Measurements from ENCODE around the gene MTUS2. TPM values are rescaled to one million over a fixed set of nuclear protein-coding genes. Genes with fewer than 3 reads are reported as not detected.
A peak's percentile ranks its signal among the peaks of the same experiment; 100 is the strongest.

Gene MTUS2
- total RNA-seq, 1 donor from 2014 or later, result 0.41 TPM

GRCh38 chr13:29436721-29437280 is 616.7 kb downstream of the MTUS2 start:
- DNase-seq (no peak), ATAC-seq (peak; percentile 33)
- Histone ChIP-seq H3K27ac (no peak overlapping the region), H3K27me3 (no peaks in the 10 kb centered on the region), H3K9me3 (no peaks in the 10 kb centered on the region), H3K36me3 (no peaks in the 10 kb centered on the region), H3K4me3 (no peak overlapping the region), H3K4me1 (peaks cover 6% of the 10 kb centered on the region)
- intact Hi-C loops (cut with DNase I), result no loop called here
- no peak for TF ChIP-seq CTCF (IDR thresholded peaks at IDR 0.05)

- Histone ChIP-seq H3K27ac (no peak overlapping the region), H3K4me3 (no peak overlapping the region)
- no peak for ATAC-seq
These were observed 618.6 kb downstream of the MTUS2 start for GRCh38 chr13:29438769-29439168.

DNA sequence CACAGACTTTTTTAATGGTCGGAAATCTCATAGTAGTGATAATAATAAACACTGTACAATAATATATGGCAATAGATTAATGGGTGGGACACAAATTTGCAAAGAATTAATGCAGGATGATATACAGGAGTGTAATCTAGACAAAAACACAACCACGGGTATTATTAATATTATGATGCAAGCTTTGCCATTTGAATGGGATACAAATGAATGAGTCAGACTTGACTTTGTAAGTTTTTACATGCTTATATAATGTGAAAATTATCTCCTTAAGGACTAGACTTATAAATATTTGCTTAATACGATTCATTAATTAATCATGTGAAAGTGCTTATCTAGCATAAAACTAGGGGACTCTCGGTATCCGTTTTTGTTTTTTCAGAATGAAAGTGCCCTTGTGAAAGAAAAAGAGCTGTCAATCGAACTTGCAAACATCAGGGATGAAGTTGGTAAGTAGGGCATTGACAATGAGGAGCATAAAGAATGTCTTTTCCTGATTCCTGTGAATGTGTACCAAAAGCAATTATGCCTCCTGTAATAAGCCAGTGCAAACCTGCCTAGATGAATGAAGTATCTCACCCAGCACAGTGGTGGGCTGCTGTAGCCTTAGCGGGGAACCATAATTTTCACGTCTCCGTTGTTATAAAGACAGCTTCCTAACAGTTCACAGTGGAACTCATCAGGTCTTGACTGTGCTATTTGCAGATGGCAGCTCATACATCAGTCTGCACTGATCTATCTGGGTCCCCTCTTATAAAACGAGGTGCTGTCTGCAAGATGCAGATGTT is 619.7 kb downstream of the MTUS2 start:
- H3K4me1 ChIP-seq, result peaks cover 1% of the 10 kb centered on the region
- ATAC-seq (no peak), DNase-seq (no peak)
- intact Hi-C loops (cut with DNase I), result no loop called here
- H3K4me3 ChIP-seq, result no peak overlapping the region
- no peaks in the 10 kb centered on the region for H3K27me3 ChIP-seq
- H3K9me3 ChIP-seq, result no peaks in the 10 kb centered on the region
- TF ChIP-seq CTCF (IDR thresholded peaks at IDR 0.05), result no peak
- no peaks in the 10 kb centered on the region for H3K36me3 ChIP-seq
- H3K27ac ChIP-seq, result no peak overlapping the region

More at GRCh38 chr13:29438769-29439168, 618.6 kb downstream of the MTUS2 start:
- no peaks in the 10 kb centered on the region for H3K36me3 ChIP-seq
- no peak for DNase-seq
- peaks cover 6% of the 10 kb centered on the region for H3K4me1 ChIP-seq
- H3K9me3 ChIP-seq, result no peaks in the 10 kb centered on the region
- no peak for TF ChIP-seq CTCF (IDR thresholded peaks at IDR 0.05)
- intact Hi-C loops (cut with DNase I), result no loop called here
- no peaks in the 10 kb centered on the region for H3K27me3 ChIP-seq

DNA sequence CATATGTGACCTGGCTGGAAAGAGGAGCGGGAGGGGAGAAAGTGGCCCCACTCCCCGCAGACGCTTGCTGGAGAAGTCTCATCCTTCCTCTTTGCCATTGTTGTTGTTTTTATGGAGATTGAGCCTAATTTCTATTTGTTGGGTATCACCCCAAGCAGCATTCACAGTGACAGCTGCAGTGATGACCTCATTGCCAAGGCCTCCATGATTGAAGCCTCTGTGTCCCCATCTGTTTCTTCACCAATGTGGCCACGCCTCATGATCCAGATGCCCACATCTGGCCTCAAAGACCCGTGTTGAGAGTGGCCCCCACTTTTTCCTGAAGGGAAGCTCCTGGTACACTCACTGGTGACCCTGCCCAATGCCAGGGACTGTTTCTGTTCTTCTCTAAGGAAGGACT is 621.2 kb downstream of the MTUS2 start:
- no peaks in the 10 kb centered on the region for H3K27me3 ChIP-seq
- no peaks in the 10 kb centered on the region for H3K9me3 ChIP-seq
- TF ChIP-seq CTCF (IDR thresholded peaks at IDR 0.05), result no peak
- DNase-seq (no peak), ATAC-seq (no peak)
- H3K4me1 ChIP-seq, result no peaks in the 10 kb centered on the region
- intact Hi-C loops (cut with DNase I), result no loop called here
- no peak overlapping the region for H3K4me3 ChIP-seq
- H3K27ac ChIP-seq, result no peak overlapping the region
- H3K36me3 ChIP-seq, result no peaks in the 10 kb centered on the region

- Histone ChIP-seq H3K36me3 (no peaks in the 10 kb centered on the region), H3K27me3 (peaks cover 12% of the 10 kb centered on the region), H3K27ac (no peak overlapping the region), H3K9me3 (no peaks in the 10 kb centered on the region), H3K4me3 (no peak overlapping the region), H3K4me1 (no peaks in the 10 kb centered on the region)
- TF ChIP-seq CTCF (IDR thresholded peaks at IDR 0.05), result no peak
- no peak for DNase-seq
- intact Hi-C loops (cut with DNase I), result no loop called here
- ATAC-seq, result no peak
These were observed 625.9 kb downstream of the MTUS2 start for GRCh38 chr13:29446016-29446415.
